Memory B cell (primary cell): ENCODE results near the gene WDR37.

Experiments
- ATAC-seq: fragments of 150-1000 bp; cut with Tn5 transposase; 2 replicates; pipeline ENCODE4 v1.10.0; 2021; ENCODE audit warnings: low read depth, mild to moderate bottlenecking, moderate library complexity
- DNase-seq, 2 donors: peaks; one replicate each; pipeline ENCODE4 v3.0.0; 2022; ENCODE audit warnings: low spot score in 2 of 2
- H3K27ac Mint-ChIP-seq: one replicate; pipeline ENCODE4 v1.8.0; 2022; ENCODE audit warnings: mild to moderate bottlenecking, moderate library complexity, mixed read lengths
- H3K27me3 Mint-ChIP-seq: one replicate; pipeline ENCODE4 v1.8.0; 2022; ENCODE audit warnings: mixed read lengths
- H3K36me3 Mint-ChIP-seq: one replicate; pipeline ENCODE4 v1.8.0; 2022; ENCODE audit warnings: mild to moderate bottlenecking, mixed read lengths
- H3K4me1 Mint-ChIP-seq: one replicate; pipeline ENCODE4 v1.8.0; 2022; ENCODE audit warnings: mixed read lengths
- H3K4me3 Mint-ChIP-seq: one replicate; pipeline ENCODE4 v1.8.0; 2022; ENCODE audit warnings: mild to moderate bottlenecking, moderate library complexity, mixed read lengths
- H3K9me3 Mint-ChIP-seq: one replicate; pipeline ENCODE4 v1.8.0; 2022; ENCODE audit warnings: mixed read lengths

WDR37 gene

DNA sequence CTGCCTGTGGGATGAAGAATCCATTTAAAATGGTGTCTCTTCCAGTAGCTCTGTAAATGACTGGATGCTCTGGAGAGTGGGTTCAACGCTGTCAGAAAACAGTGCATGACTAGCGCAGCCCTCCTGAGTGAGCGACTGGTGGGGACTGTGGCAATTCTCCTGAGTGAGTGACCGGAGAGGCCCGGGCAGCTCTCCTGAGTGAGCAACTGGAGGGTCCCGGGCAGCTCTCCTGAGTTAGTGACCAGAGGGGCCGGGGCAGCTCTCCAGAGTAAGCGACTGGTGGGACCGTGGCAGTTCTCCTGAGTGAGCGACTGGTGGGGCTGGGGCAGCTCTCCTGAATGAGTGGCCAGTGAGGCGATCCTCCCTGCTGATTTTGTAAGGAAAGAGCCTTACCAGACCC, 85.5 kb downstream of the WDR37 start:
- Mint-ChIP-seq H3K9me3 (peaks cover 26% of the 10 kb centered on the region), H3K4me3 (no peak overlapping the region), H3K36me3 (peaks cover 6% of the 10 kb centered on the region), H3K27me3 (peaks cover 11% of the 10 kb centered on the region), H3K4me1 (no peaks in the 10 kb centered on the region), H3K27ac (no peak overlapping the region)
- DNase-seq (no peak), ATAC-seq (no peak)

DNA sequence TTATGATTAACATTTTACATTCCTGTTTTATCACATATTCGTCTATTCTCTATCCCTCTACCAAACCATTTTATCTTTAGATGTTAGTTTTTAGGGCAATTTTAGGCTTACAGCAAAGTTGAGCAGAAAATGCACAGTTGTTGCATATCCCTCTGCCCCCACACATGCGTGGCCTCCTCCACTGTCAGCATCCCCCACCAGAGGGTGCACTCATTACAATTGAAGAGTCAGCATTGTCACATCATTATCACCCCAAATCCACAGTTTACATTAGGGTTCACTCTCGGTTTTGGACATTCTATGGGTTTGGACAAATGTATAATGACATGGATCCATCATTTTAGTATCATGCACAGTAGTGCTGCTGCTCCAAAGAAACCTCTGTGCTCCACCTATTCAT, 86.4 kb downstream of the WDR37 start:
- Mint-ChIP-seq H3K4me3 (no peak overlapping the region), H3K4me1 (no peaks in the 10 kb centered on the region), H3K27me3 (peaks cover 11% of the 10 kb centered on the region), H3K27ac (no peak overlapping the region), H3K36me3 (peaks cover 9% of the 10 kb centered on the region), H3K9me3 (peaks cover 31% of the 10 kb centered on the region)
- DNase-seq, result no peak
- ATAC-seq, result peak; percentile 41

DNA sequence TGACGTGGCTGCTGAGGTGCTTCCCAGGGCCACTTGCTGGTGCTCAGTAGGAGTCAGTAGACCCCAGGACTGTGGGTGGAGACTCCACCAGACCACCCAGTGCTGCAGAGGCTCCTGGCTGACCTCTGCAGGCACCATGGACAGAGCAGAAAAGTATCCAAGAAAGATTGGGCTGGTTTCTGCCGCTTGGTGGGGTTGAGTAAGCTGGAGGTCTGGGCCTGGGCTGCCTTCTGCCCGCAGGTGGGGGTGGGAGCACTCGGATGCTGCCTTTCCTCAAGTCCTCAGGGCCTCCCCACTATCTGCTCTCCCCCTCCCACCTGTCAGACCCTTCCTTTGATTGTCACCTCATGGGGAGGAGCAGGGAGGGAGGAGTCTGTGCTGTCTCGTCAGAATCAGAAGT, 91.6 kb downstream of the WDR37 start:
- no peak for ATAC-seq
- Mint-ChIP-seq H3K4me1 (no peaks in the 10 kb centered on the region), H3K27ac (no peak overlapping the region), H3K27me3 (peaks cover 15% of the 10 kb centered on the region), H3K4me3 (no peak overlapping the region), H3K9me3 (peaks cover 15% of the 10 kb centered on the region), H3K36me3 (peaks cover 6% of the 10 kb centered on the region)
- DNase-seq, result no peak

DNA sequence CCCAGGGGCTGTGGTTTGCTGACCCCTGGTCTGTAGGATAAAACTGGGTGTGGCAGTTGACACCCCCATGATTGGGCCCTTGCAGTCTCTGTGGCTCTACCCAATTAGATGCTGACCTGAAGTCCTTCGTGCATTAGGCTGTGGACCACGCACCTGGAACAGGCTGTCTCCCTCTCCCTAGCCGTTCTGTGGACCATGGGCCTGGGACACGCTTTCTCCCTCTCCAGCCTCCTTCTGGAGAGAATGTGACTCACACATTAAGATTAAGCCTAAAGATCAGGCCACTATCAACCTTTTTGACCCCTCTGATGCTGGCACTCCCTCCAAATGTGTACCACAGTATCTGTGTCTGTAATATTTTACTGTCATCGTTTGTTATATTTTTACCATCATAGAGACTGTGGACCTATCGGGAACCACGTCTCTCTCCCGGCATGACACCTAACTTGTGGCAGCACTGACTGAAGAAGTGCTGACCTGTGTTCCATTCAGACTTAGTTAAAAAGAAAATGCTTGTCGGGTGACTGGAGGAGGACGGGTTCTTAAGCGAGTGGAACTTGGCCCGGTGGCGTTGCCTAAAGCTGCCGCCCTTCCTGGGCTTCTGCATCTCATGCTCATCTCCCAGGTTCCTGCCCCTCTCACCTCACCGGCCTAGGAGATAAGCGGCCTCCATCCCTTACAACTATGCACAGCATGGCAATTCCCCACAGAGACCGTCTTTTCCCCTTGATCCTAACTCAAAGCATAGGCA, 92.8 kb downstream of the WDR37 start:
- no peaks in the 10 kb centered on the region for H3K4me1 Mint-ChIP-seq
- DNase-seq (no peak), ATAC-seq (no peak)
- H3K27me3 Mint-ChIP-seq, result peaks cover 14% of the 10 kb centered on the region
- peaks cover 6% of the 10 kb centered on the region for H3K36me3 Mint-ChIP-seq
- H3K27ac Mint-ChIP-seq, result no peak overlapping the region
- no peak overlapping the region for H3K4me3 Mint-ChIP-seq
- peaks cover 11% of the 10 kb centered on the region for H3K9me3 Mint-ChIP-seq

DNA sequence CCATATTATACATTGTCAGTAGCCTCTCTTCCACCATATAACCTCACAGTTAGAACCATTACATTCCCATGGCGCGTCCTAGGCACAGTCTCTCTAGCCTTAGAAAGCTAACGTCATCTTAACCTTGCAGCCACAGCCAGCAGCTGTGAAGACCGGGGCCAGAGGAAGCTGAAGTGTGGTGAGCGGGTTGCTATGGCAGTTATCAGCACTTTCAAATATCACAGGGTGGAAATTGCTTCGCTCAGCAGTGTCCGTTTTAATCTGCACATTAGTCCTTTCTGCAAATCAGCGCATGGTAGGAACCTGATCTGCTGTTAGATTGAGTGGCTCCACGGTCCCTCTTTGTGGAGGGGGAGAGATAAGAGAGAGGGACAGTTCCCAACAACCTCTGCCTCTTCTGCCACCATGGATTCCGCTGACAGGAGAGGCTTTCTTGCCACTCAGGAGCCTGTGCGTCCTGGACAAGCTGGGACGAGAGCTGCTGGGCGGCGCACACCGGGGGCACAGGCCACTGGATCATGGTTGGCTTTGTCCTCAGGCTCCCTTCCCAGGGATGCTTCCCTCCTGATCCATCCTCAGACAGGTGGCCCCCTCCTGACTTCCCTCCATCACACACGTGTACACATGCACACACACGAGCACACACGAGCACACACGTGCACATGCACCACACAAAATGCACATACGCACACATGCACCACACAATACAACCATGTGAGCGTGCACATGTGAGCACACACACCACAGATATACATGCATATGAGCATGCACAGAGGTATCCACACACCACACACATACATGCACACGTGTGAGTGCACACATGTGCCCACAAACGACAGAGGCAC, 93.8 kb downstream of the WDR37 start:
- Mint-ChIP-seq H3K9me3 (peaks cover 10% of the 10 kb centered on the region), H3K4me1 (no peaks in the 10 kb centered on the region), H3K36me3 (peaks cover 6% of the 10 kb centered on the region), H3K4me3 (no peak overlapping the region), H3K27me3 (peaks cover 13% of the 10 kb centered on the region), H3K27ac (no peak overlapping the region)
- ATAC-seq, result no peak
- no peak for DNase-seq

DNA sequence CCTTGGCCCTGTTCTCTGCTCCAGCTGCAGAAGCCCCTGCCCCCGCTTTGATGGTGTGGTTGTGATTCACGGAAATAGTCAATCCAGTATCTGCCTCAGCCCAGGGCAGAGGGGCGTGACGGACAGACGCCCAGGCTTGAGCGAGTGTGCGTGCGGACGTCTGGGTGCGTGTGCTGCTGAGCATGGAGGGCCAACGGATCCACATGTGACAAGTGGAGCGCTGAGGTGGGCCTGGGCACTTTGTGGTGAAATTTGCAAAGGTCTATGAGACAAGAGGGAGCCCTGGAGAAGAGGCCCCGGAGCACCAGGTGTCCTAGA, 94.4 kb downstream of the WDR37 start:
- Mint-ChIP-seq H3K27me3 (peaks cover 13% of the 10 kb centered on the region), H3K9me3 (peaks cover 10% of the 10 kb centered on the region), H3K36me3 (peaks cover 6% of the 10 kb centered on the region), H3K4me1 (no peaks in the 10 kb centered on the region), H3K27ac (no peak overlapping the region), H3K4me3 (no peak overlapping the region)
- ATAC-seq (no peak), DNase-seq (no peak)

DNA sequence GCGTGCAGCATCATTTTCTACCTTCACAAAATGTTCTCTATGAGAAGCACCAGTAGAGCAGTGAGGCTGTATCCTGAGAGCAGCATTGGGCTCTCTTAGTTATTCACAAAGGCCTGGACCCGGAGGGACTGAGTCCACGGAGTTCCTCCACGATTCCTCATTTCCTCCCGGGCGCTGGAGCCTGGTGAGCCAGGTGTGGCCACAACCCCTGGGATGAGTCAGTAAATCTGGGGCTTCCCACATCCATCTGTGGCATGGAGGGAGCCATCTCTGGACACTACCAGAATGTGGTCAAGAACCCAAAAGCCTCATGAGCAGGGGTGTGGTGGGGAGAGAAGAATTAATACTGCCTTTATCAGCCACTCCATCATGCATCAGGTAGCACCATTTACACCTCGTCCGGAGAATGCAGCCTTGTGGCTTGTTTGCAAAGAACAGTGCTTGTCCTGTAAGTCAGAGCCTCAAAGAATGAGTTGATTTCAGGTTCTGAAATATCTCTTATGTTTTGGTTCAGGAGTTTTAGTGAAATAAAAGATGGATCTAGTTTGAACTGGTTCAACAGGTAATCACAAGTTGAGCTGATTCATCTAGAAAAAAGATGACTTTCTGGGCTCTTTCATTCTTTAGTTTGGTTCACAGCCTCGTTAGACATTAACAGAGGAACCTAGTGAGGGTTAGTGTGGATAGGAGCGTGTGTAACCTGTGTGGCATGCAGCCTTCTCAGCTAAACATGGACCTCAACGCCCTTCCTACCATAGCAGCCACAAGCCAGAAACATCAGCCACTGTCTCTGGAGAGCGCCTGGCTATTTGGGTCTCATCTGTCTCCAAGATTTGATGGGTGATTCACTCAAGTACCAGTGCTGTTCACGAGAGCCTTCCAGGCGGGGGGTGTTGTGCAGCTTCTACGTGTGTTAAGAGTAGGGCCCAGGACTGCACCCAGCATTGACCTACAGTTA, 95.2 kb downstream of the WDR37 start:
- Mint-ChIP-seq H3K4me1 (no peaks in the 10 kb centered on the region), H3K4me3 (no peak overlapping the region), H3K9me3 (peaks cover 5% of the 10 kb centered on the region), H3K27ac (no peak overlapping the region), H3K36me3 (peaks cover 4% of the 10 kb centered on the region), H3K27me3 (peaks cover 12% of the 10 kb centered on the region)
- ATAC-seq, result no peak
- DNase-seq, result no peak

DNA sequence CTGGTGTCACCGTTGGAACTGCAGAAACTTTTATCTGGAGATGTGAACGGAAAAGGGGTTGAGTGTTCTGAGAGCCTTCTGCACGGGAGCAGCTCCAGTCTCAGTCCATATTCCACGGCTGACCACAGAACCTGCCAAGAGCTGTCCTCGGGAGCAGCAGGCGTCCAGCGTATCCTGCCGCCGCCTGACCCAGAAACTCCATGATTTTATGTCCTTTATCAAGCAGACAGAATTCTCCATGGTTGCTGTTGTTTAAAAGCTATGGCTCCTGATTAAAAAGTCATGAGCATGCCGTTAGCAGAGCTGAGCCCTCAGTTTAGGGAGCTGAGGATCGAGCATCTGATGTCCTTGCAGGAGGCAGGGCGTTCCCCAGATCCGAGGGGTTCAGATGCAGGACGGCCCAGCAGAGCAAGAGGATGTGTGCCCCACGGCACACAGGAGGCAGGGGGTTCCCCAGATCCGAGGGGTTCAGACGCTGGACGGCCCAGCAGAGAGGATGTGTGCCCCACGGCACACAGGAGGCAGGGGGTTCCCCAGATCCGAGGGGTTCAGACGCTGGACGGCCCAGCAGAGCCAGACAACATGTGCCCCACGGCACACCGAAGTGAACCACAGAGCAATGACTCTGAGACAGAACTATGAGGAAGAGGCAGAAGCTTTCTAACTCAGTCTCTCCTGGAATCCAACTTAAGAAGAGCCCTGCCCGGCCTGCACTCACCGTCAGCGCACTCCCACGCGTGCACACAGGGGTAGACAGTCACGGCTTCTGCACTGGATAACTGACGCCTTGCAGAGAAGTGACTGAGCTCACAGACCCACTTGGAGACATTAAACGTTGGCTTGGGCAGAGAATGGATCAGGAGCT, 96.4 kb downstream of the WDR37 start:
- ATAC-seq, result no peak

DNA sequence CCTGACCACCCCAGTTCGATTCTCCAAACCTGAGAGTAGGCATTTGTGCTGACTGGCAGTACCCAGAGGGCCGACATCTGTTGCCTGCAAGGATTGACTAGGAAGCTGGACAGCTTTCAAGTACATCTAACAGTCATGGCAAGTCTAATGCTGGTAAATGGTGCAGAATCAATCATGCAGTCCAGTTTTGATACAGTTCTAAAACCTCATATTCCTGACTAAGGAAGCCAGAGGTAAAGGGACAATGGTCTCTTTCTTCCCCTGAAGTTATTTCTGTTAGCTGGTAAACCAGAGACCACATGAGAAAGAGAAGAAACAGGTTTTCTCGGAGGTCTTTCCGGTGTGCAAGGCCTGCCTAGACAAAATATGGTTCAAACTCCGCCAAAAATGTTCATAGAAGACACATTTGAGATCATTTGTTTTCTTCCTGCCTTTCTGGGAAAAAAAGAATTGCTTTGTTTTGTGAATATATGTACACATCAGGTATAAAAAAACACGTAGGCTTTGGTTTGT, 97.1 kb downstream of the WDR37 start:
- Mint-ChIP-seq H3K9me3 (no peaks in the 10 kb centered on the region), H3K27ac (no peak overlapping the region), H3K4me3 (no peak overlapping the region), H3K27me3 (peaks cover 18% of the 10 kb centered on the region), H3K4me1 (peaks cover 3% of the 10 kb centered on the region), H3K36me3 (peaks cover 1% of the 10 kb centered on the region)
- ATAC-seq (no peak), DNase-seq (no peak)

More for the DNA sequence above, 96.4 kb downstream of the WDR37 start:
- Mint-ChIP-seq H3K9me3 (no peaks in the 10 kb centered on the region), H3K4me3 (no peak overlapping the region), H3K36me3 (peaks cover 1% of the 10 kb centered on the region), H3K4me1 (peaks cover 3% of the 10 kb centered on the region), H3K27ac (no peak overlapping the region), H3K27me3 (peaks cover 17% of the 10 kb centered on the region)
- DNase-seq, result no peak

DNA sequence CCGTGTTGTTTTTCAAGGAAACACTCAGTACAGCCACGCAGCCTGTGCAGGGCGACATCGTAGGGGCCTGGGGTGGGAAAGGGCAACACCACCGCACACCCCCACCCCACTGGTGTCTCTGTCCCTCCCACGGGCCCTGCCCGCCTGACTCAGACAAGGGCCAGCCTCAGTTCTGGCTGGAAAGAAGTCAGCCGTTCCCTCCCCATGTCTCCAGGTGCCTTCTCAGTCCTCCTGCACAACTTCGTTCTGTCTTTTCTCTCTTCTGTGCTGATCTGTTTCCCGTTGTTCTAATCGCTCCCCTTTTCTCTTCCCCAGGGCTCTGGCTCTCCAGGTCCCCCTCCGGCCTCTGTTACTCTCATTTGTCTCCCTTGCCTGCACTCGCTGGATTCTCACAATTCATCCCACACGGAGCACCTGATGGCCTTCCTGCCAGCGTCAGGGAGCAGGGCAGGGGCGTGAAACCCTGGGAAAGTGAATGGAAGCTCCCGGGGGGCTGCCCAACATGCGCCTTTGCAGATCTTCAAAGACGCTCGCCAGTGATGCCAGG, 97.7 kb downstream of the WDR37 start:
- ATAC-seq (no peak), DNase-seq (no peak)
- Mint-ChIP-seq H3K9me3 (no peaks in the 10 kb centered on the region), H3K4me1 (peaks cover 3% of the 10 kb centered on the region), H3K36me3 (peaks cover 1% of the 10 kb centered on the region), H3K4me3 (no peak overlapping the region), H3K27me3 (peaks cover 19% of the 10 kb centered on the region), H3K27ac (no peak overlapping the region)

DNA sequence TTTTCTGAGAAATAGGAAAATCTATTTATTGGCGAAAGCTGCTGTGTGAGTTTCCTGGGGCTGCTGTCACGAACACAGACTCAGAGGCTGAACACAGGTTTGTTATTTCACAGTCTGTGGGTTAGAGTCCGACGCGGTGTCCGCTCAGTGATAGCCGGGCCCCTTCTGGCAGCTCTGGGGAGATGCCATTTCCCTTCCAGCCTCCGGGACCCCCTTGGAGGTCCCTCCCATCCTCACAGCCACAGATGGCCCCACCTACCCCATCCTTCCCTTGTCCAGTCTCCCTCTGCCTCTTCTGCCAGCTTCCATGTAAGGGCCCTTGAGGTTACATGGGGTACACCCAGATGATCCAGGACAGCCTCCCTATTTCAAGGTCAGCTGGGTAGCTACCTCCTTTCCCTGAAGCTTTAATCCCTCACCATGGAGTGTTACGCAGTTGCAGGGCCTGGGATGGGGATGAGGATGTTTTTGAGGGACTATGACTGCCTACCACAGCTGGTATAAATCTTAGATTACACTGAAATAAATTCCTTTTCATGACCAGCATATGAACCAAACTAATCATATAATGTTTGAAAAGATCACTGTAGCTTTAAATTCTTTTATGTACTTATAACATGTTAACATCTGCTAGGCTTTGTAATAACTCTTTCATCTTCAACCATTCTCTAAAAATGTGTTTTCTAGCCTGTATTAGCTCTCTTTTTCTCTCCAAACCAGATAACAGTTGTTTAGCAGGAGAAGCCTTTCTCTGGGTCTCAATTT, 98.5 kb downstream of the WDR37 start:
- ATAC-seq (no peak), DNase-seq (no peak)
- H3K4me1 Mint-ChIP-seq, result peaks cover 3% of the 10 kb centered on the region
- peaks cover 15% of the 10 kb centered on the region for H3K27me3 Mint-ChIP-seq
- H3K9me3 Mint-ChIP-seq, result no peaks in the 10 kb centered on the region
- no peak overlapping the region for H3K4me3 Mint-ChIP-seq
- H3K36me3 Mint-ChIP-seq, result no peaks in the 10 kb centered on the region
- H3K27ac Mint-ChIP-seq, result no peak overlapping the region

DNA sequence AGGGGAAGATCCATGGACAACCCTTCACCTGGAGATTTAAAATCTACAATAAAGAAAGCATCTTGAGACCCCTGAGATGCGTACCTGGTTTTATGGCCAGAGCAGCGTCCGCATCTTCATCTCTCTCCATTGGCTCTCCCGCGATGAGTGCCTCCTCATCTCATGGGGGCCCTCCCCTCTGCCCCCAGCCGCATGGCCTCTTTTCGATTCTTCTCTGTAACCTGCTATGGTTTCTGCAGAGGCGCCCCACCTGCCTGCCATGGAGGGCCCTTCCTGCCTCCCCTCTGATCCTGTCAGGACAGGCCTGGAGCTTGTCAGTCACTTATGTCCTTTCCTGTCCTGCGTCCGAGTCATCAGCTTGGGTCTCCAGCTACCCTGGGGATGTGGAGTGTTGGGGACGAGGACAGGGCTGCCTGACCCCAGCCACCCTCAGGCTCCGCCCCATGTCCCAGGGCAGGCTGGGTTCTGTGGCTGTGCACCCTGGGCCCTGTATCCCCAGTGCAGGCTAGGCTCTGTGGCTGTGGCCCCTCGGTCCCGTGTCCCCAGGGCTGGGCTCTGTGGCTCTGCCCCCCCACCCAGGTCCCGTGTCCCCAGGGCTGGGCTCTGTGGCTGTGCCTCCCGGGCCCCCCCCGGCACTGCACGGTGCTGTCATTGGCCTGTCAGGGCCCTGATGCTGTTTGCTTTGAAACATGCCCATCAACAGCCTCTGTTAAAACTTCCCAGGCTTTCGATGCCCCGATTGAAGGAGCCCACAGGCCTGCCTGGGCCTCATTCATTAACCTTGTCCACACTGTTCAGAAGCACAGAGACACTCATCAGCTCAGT, 99.8 kb downstream of the WDR37 start:
- Mint-ChIP-seq H3K27me3 (peaks cover 11% of the 10 kb centered on the region), H3K36me3 (no peaks in the 10 kb centered on the region), H3K4me3 (no peak overlapping the region), H3K27ac (no peak overlapping the region), H3K4me1 (peaks cover 3% of the 10 kb centered on the region), H3K9me3 (no peaks in the 10 kb centered on the region)
- ATAC-seq (no peak), DNase-seq (no peak)
